ENCODE measurements around the gene LMBR1. TPM values are rescaled to one million over a fixed set of nuclear protein-coding genes. Genes with fewer than 3 reads are reported as not detected.

Gene LMBR1
- total and polyA plus RNA-seq, 2 of the 13 experiments (the other 11 are each of a cell fraction or from before 2014, with no cell fraction given): 20.9 to 39.6 TPM

- TF ChIP-seq, protein P1, sequence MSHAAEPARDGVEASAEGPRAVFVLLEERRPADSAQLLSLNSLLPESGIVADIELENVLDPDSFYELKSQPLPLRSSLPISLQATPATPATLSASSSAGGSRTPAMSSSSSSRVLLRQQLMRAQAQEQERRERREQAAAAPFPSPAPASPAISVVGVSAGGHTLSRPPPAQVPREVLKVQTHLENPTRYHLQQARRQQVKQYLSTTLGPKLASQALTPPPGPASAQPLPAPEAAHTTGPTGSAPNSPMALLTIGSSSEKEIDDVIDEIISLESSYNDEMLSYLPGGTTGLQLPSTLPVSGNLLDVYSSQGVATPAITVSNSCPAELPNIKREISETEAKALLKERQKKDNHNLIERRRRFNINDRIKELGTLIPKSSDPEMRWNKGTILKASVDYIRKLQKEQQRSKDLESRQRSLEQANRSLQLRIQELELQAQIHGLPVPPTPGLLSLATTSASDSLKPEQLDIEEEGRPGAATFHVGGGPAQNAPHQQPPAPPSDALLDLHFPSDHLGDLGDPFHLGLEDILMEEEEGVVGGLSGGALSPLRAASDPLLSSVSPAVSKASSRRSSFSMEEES (CRISPR knock-in tag; IDR thresholded peaks at IDR 0.05): 0 out of 2 replicates have a peak, but pooled peaks have one; percentile 15
- 0 out of 2 replicates have a peak, but pooled peaks have one; percentile 24 for TF ChIP-seq ARHGAP35 (CRISPR knock-in tag; IDR thresholded peaks at IDR 0.05; ENCODE audit: borderline replicate concordance)
- TF ChIP-seq TMF1 (CRISPR knock-in tag; IDR thresholded peaks at IDR 0.05; ENCODE audit: low read depth): no peak
- TF ChIP-seq ZNF282 (IDR thresholded peaks at IDR 0.05; ENCODE audit: partially characterized antibody): no peak
- TF ChIP-seq KDM5A (IDR thresholded peaks at IDR 0.05; ENCODE audit: borderline replicate concordance, low read length): peak; percentile 71; the same call in 1 of the 2 replicates
- TF ChIP-seq, protein P2, sequence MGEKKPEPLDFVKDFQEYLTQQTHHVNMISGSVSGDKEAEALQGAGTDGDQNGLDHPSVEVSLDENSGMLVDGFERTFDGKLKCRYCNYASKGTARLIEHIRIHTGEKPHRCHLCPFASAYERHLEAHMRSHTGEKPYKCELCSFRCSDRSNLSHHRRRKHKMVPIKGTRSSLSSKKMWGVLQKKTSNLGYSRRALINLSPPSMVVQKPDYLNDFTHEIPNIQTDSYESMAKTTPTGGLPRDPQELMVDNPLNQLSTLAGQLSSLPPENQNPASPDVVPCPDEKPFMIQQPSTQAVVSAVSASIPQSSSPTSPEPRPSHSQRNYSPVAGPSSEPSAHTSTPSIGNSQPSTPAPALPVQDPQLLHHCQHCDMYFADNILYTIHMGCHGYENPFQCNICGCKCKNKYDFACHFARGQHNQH (CRISPR knock-in tag; IDR thresholded peaks at IDR 0.05): peak; percentile 65; the same call in 1 of the 2 replicates
- TF ChIP-seq ZNF121 (CRISPR knock-in tag; IDR thresholded peaks at IDR 0.05): no peak
- no peak for TF ChIP-seq ZNF234 (CRISPR knock-in tag; conservative IDR thresholded peaks at IDR 0.05)
- TF ChIP-seq, protein P3, sequence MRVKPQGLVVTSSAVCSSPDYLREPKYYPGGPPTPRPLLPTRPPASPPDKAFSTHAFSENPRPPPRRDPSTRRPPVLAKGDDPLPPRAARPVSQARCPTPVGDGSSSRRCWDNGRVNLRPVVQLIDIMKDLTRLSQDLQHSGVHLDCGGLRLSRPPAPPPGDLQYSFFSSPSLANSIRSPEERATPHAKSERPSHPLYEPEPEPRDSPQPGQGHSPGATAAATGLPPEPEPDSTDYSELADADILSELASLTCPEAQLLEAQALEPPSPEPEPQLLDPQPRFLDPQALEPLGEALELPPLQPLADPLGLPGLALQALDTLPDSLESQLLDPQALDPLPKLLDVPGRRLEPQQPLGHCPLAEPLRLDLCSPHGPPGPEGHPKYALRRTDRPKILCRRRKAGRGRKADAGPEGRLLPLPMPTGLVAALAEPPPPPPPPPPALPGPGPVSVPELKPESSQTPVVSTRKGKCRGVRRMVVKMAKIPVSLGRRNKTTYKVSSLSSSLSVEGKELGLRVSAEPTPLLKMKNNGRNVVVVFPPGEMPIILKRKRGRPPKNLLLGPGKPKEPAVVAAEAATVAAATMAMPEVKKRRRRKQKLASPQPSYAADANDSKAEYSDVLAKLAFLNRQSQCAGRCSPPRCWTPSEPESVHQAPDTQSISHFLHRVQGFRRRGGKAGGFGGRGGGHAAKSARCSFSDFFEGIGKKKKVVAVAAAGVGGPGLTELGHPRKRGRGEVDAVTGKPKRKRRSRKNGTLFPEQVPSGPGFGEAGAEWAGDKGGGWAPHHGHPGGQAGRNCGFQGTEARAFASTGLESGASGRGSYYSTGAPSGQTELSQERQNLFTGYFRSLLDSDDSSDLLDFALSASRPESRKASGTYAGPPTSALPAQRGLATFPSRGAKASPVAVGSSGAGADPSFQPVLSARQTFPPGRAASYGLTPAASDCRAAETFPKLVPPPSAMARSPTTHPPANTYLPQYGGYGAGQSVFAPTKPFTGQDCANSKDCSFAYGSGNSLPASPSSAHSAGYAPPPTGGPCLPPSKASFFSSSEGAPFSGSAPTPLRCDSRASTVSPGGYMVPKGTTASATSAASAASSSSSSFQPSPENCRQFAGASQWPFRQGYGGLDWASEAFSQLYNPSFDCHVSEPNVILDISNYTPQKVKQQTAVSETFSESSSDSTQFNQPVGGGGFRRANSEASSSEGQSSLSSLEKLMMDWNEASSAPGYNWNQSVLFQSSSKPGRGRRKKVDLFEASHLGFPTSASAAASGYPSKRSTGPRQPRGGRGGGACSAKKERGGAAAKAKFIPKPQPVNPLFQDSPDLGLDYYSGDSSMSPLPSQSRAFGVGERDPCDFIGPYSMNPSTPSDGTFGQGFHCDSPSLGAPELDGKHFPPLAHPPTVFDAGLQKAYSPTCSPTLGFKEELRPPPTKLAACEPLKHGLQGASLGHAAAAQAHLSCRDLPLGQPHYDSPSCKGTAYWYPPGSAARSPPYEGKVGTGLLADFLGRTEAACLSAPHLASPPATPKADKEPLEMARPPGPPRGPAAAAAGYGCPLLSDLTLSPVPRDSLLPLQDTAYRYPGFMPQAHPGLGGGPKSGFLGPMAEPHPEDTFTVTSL (CRISPR knock-in tag; IDR thresholded peaks at IDR 0.05; ENCODE audit: borderline replicate concordance): no peak
- TF ChIP-seq, protein P4, sequence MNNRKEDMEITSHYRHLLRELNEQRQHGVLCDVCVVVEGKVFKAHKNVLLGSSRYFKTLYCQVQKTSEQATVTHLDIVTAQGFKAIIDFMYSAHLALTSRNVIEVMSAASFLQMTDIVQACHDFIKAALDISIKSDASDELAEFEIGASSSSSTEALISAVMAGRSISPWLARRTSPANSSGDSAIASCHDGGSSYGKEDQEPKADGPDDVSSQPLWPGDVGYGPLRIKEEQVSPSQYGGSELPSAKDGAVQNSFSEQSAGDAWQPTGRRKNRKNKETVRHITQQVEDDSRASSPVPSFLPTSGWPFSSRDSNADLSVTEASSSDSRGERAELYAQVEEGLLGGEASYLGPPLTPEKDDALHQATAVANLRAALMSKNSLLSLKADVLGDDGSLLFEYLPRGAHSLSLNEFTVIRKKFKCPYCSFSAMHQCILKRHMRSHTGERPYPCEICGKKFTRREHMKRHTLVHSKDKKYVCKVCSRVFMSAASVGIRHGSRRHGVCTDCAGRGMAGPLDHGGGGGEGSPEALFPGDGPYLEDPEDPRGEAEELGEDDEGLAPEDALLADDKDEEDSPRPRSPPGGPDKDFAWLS (CRISPR knock-in tag; IDR thresholded peaks at IDR 0.05; ENCODE audit: borderline replicate concordance): no peak
- TF ChIP-seq NFE2 (CRISPR knock-in tag; IDR thresholded peaks at IDR 0.05): no peak
- no peak for TF ChIP-seq KDM1A (CRISPR knock-in tag; IDR thresholded peaks at IDR 0.05)
- no peak for TF ChIP-seq ZNF224 (CRISPR knock-in tag; IDR thresholded peaks at IDR 0.05)
- peak; percentile 36; the same call in 1 of the 2 replicates for TF ChIP-seq SALL2 (CRISPR knock-in tag; IDR thresholded peaks at IDR 0.05)
- TF ChIP-seq, protein P5, sequence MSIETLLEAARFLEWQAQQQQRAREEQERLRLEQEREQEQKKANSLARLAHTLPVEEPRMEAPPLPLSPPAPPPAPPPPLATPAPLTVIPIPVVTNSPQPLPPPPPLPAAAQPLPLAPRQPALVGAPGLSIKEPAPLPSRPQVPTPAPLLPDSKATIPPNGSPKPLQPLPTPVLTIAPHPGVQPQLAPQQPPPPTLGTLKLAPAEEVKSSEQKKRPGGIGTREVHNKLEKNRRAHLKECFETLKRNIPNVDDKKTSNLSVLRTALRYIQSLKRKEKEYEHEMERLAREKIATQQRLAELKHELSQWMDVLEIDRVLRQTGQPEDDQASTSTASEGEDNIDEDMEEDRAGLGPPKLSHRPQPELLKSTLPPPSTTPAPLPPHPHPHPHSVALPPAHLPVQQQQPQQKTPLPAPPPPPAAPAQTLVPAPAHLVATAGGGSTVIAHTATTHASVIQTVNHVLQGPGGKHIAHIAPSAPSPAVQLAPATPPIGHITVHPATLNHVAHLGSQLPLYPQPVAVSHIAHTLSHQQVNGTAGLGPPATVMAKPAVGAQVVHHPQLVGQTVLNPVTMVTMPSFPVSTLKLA (IDR thresholded peaks at IDR 0.05): 0 out of 2 replicates have a peak, but pooled peaks have one; percentile 25
These were observed at the start of gene LMBR1 (continued) for GRCh38 chr7:156892821-156893706.

All from HepG2 (cell line).